NCI-H2081 (cell line): ENCODE data around the gene GSTP1.

Experiments
- DNase-seq, 2 experiments: peaks; one replicate each; lab custom pipeline; 2025; lab: John Stamatoyannopoulos, UW

The GSTP1 gene

GRCh38 chr11:67631411-67631810, 47.8 kb downstream of the GSTP1 start:
- no peak for DNase-seq

GRCh38 chr11:67631853-67632174, 48.2 kb downstream of the GSTP1 start:
- no peak for DNase-seq

GRCh38 chr11:67632175-67632981, 48.8 kb downstream of the GSTP1 start:
- no peak for DNase-seq

GRCh38 chr11:67632982-67633755, 49.6 kb downstream of the GSTP1 start:
- no peak for DNase-seq

DNA sequence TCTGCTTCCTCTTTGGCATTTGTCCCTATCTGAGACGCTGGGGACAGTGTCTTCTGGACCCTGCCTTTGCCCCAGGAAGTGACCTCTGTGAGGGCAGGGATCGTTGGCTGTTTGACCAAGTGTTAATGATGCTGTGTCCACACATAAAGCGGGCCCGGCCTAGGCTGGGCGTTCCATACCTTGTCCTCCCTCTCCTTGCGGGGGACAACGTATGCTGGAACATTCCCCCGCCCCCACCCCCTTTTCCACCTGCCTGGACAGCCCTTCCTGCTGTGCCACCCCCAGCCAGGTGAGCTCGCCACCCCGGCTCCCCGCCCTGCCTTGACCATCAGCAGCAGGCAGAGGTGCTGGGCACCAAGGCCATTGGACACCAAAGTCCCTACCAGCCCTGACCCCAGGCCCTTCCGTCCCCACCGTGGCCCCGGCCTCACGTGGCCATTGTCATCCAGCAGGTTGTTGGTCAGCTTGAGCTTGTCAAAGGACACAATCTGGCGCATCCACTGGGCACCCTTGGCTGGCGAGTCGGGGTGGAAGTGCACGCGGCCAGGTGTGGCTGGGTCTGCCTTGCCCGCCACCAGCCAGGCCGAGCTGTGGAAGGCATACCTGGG, 50.2 kb downstream of the GSTP1 start:
- no peak for DNase-seq

- no peak for DNase-seq
These were observed 51.0 kb downstream of the GSTP1 start for GRCh38 chr11:67634366-67635230.

- DNase-seq, result no peak
These were observed 51.6 kb downstream of the GSTP1 start for GRCh38 chr11:67635231-67635521.
